IMR-90 (cell line): ENCODE measurements around the gene TNFAIP8. TPM values are rescaled to one million over a fixed set of nuclear protein-coding genes. Genes with fewer than 3 reads are reported as not detected.

Source experiments
- ATAC-seq: fragments of 200-7000 bp; cut with Tn5 transposase; 2 replicates; pipeline ENCODE4 v1.9.1; 2020; ENCODE audit warnings: low read depth, mild to moderate bottlenecking, moderate library complexity
- BruUV-seq: library from RNA; stranded (reverse); fragments of 400-500 nt; replicated peaks from 2 replicates; lab custom pipeline; 2021; lab: Mats Ljungman, UMichigan
- CTCF ChIA-PET: fragments of 300-600 bp; formaldehyde crosslinking; extraction: SDS; loops from one replicate; lab custom pipeline; 2021; ENCODE audit warnings: antibody characterized with exemption; lab: Yijun Ruan, JAX
- POLR2A ChIA-PET: fragments of 300-600 bp; sonication (Branson Sonifier 250); formaldehyde crosslinking; loops from one replicate; lab custom pipeline; 2022; ENCODE audit warnings: antibody characterized with exemption; ENCODE audit not compliant: unreplicated experiment; lab: Charles Lee
- DNase-seq: peaks from one replicate; pipeline ENCODE4 v3.0.0; 2013
- H2AFZ ChIP-seq: replicated peaks from 2 replicates; pipeline ENCODE3; 2013; ENCODE audit warnings: low read length, mild to moderate bottlenecking; ENCODE audit not compliant: poor library complexity
- H2AK5ac ChIP-seq: 2 replicates; pipeline ENCODE4 v1.6.1; 2013; ENCODE audit warnings: low read depth, low read length, inconsistent platforms
- H2AK9ac ChIP-seq: replicated peaks from 2 replicates; pipeline ENCODE3; 2013; ENCODE audit warnings: mild to moderate bottlenecking, low read depth, low read length, moderate library complexity; ENCODE audit not compliant: poor library complexity
- H2BK120ac ChIP-seq: 2 replicates; pipeline ENCODE4 v1.6.1; 2013; ENCODE audit warnings: low read depth, low read length, inconsistent platforms
- H2BK15ac ChIP-seq: 3 replicates; pipeline ENCODE4 v1.6.1; 2013; ENCODE audit warnings: low read depth, low read length, inconsistent platforms
- H2BK20ac ChIP-seq: 2 replicates; pipeline ENCODE4 v1.6.1; 2013; ENCODE audit warnings: low read depth, mild to moderate bottlenecking, inconsistent platforms, low read length, moderate library complexity
- H2BK5ac ChIP-seq: 2 replicates; pipeline ENCODE4 v1.6.1; 2013; ENCODE audit warnings: mild to moderate bottlenecking, low read depth, low read length, inconsistent platforms; ENCODE audit not compliant: poor library complexity, severe bottlenecking
- H3K14ac ChIP-seq: replicated peaks from 2 replicates; pipeline ENCODE4 v1.6.1; 2013; ENCODE audit warnings: low read depth, low read length, inconsistent platforms
- H3K18ac ChIP-seq: 2 replicates; pipeline ENCODE4 v1.6.1; 2013; ENCODE audit warnings: low read depth, low read length, control low read depth
- H3K23ac ChIP-seq: 2 replicates; pipeline ENCODE4 v1.6.1; 2013; ENCODE audit warnings: low read depth, low read length, inconsistent platforms
- H3K27ac ChIP-seq: 2 replicates; pipeline ENCODE4 v1.5.1; 2013; ENCODE audit warnings: mild to moderate bottlenecking, control low read depth, low read length; ENCODE audit not compliant: insufficient read depth
- H3K27me3 ChIP-seq: 2 replicates; pipeline ENCODE4 v1.6.1; 2013; ENCODE audit warnings: low read length; ENCODE audit not compliant: control insufficient read depth, insufficient read depth
- H3K36me3 ChIP-seq: 2 replicates; pipeline ENCODE4 v1.6.1; 2013; ENCODE audit warnings: low read length, mixed read lengths; ENCODE audit not compliant: control insufficient read depth, insufficient read depth
- H3K4ac ChIP-seq: 2 replicates; pipeline ENCODE4 v1.6.1; 2013; ENCODE audit warnings: low read depth, low read length, inconsistent platforms
- H3K4me1 ChIP-seq: 2 replicates; pipeline ENCODE4 v1.6.1; 2013; ENCODE audit warnings: low read length, mixed read lengths; ENCODE audit not compliant: control insufficient read depth, insufficient read depth
- H3K4me2 ChIP-seq: 2 replicates; pipeline ENCODE4 v1.6.1; 2013; ENCODE audit warnings: low read depth, mild to moderate bottlenecking, control low read depth, low read length, moderate library complexity
- H3K4me3 ChIP-seq: 2 replicates; pipeline ENCODE4 v1.5.1; 2013; ENCODE audit warnings: low read depth, mild to moderate bottlenecking, control low read depth, low read length, moderate library complexity; ENCODE audit not compliant: insufficient read depth
- H3K56ac ChIP-seq: 2 replicates; pipeline ENCODE4 v1.6.1; 2013; ENCODE audit warnings: low read length, inconsistent platforms; ENCODE audit not compliant: insufficient read depth; ENCODE audit errors: extremely low read depth
- H3K79me1 ChIP-seq, 2 experiments: 2 replicates each; pipeline ENCODE4 v1.6.1; 2013; ENCODE audit warnings: low read length in 2 of 2, inconsistent platforms in 1 of 2, low read depth in 1 of 2
- H3K9ac ChIP-seq: 2 replicates; pipeline ENCODE4 v1.6.1; 2013; ENCODE audit warnings: low read depth, low read length, control low read depth
- H3K9me1 ChIP-seq: 2 replicates; pipeline ENCODE4 v1.6.1; 2013; ENCODE audit warnings: low read length, inconsistent platforms; ENCODE audit not compliant: insufficient read depth
- H3K9me3 ChIP-seq: 2 replicates; pipeline ENCODE4 v1.6.1; 2013; ENCODE audit warnings: low read length; ENCODE audit not compliant: control insufficient read depth, insufficient read depth
- H4K20me1 ChIP-seq: 2 replicates; pipeline ENCODE4 v1.6.1; 2013; ENCODE audit warnings: low read length, inconsistent platforms; ENCODE audit not compliant: insufficient read depth
- H4K5ac ChIP-seq: 2 replicates; pipeline ENCODE4 v1.6.1; 2013; ENCODE audit warnings: mild to moderate bottlenecking, low read depth, low read length, control low read depth
- H4K8ac ChIP-seq, 2 experiments: 2 replicates each; pipeline ENCODE4 v1.6.1; 2013; ENCODE audit warnings: low read depth in 2 of 2, low read length in 2 of 2, control low read depth in 1 of 2, inconsistent platforms in 1 of 2
- H4K91ac ChIP-seq: 2 replicates; pipeline ENCODE4 v1.6.1; 2013; ENCODE audit warnings: low read depth, low read length, inconsistent platforms; ENCODE audit not compliant: insufficient read depth
- BHLHE40 ChIP-seq: fragments of 150-350 bp; IDR thresholded peaks from 2 replicates; pipeline ENCODE4 v1.6.1; 2016; ENCODE audit warnings: mild to moderate bottlenecking, low read depth, low read length
- CEBPB ChIP-seq: IDR thresholded peaks from 2 replicates; pipeline ENCODE4 v1.6.1; 2012; ENCODE audit warnings: low read depth, low read length, improper control_type of control experiment
- CHD1 ChIP-seq: IDR thresholded peaks from 2 replicates; pipeline ENCODE4 v1.6.1; 2012; ENCODE audit warnings: low read depth, low read length, improper control_type of control experiment
- FOS ChIP-seq: fragments of 150-350 bp; IDR thresholded peaks from 2 replicates; pipeline ENCODE4 v1.6.1; 2016; ENCODE audit warnings: low read depth, low read length
- NFE2L2 ChIP-seq: fragments of 150-350 bp; IDR thresholded peaks from 2 replicates; pipeline ENCODE4 v1.6.1; 2016; ENCODE audit warnings: low read depth, mild to moderate bottlenecking, low read length
- POLR2A ChIP-seq: IDR thresholded peaks from 2 replicates; pipeline ENCODE4 v1.6.1; 2012; ENCODE audit warnings: mild to moderate bottlenecking, low read depth, low read length
- RAD21 ChIP-seq: IDR thresholded peaks from 2 replicates; pipeline ENCODE4 v1.6.1; 2012; ENCODE audit warnings: low read length, improper control_type of control experiment
- RFX5 ChIP-seq: IDR thresholded peaks from 2 replicates; pipeline ENCODE4 v1.8.0; 2012; ENCODE audit warnings: low read depth, mild to moderate bottlenecking, low read length, moderate library complexity
- USF2 ChIP-seq: fragments of 150-350 bp; IDR thresholded peaks from 2 replicates; pipeline ENCODE4 v1.6.1; 2017; ENCODE audit warnings: mild to moderate bottlenecking, antibody characterized with exemption, low read length, low read depth
- WGBS, 2 experiments: methylation state at CpG; one replicate each; pipeline versions ENCODE4 v1.1.5 to v1.1.7; 2013; ENCODE audit warnings: missing lambda C conversion rate in 2 of 2; ENCODE audit not compliant: insufficient read length in 1 of 2; ENCODE audit errors: extremely low coverage in 2 of 2; 5-methylcytosine and 5-hydroxymethylcytosine counted together
- dilution Hi-C: fragments of 300-500 bp; cut with HindIII; formaldehyde crosslinking; loops from one replicate; pipeline ENCODE4 v1.14.3; 2018; ENCODE audit warnings: low sequenced_read_pairs; ENCODE audit not compliant: unreplicated experiment
- in situ Hi-C: fragments of 300-500 bp; cut with MboI; formaldehyde crosslinking; loops from 3 replicates; pipeline ENCODE4 v1.14.3; 2019; ENCODE audit warnings: low sequenced_read_pairs, inconsistent platforms, mixed read lengths
- intact Hi-C: fragments of 100-400 bp; cut with micrococcal nuclease; formaldehyde crosslinking; loops from 2 replicates; pipeline ENCODE4 v1.10.0; 2022
- polyA plus RNA-seq, 3 experiments: library from polyadenylated mRNA; depleted of rRNA; stranded (reverse); fragments of >200 nt; gene quantifications; 2 replicates each; pipeline ENCODE4 v1.2.3, GENCODE V29; 2012; ENCODE audit warnings: low replicate concordance in 1 of 3
- total RNA-seq: library from RNA; depleted of rRNA; stranded (reverse); fragments of >200 nt; gene quantifications from 2 replicates; pipeline ENCODE4 v1.2.3, GENCODE V29; 2012

TNFAIP8 gene
- total and polyA plus RNA-seq, 2 of the 4 experiments (the other 2 are of a cell fraction): 20.3 to 29.9 TPM

- CTCF ChIA-PET: no interaction called here
- no peak overlapping the region for H3K9ac ChIP-seq
- H4K91ac ChIP-seq: no peak overlapping the region
- no peaks in the 10 kb centered on the region for H3K9me3 ChIP-seq
- H3K36me3 ChIP-seq: no peaks in the 10 kb centered on the region
- H2BK5ac ChIP-seq: no peak overlapping the region
- H3K4ac ChIP-seq: no peak overlapping the region
- peaks cover 7% of the 10 kb centered on the region for H3K9me1 ChIP-seq
- H3K27ac ChIP-seq: no peak overlapping the region
- peaks cover 9 to 25% of the 10 kb centered on the region in 2 experiments; a peak in 3 of 4 replicates for H3K79me1 ChIP-seq
- no peak overlapping the region for H3K23ac ChIP-seq
- H2AK9ac ChIP-seq: no peak overlapping the region
- no peak overlapping the region for H2AK5ac ChIP-seq
- no peak overlapping the region for H3K4me3 ChIP-seq
- TF ChIP-seq BHLHE40: no peak
- TF ChIP-seq POLR2A: no peak
- no peak for TF ChIP-seq CHD1
- TF ChIP-seq RFX5: no peak
- TF ChIP-seq CEBPB: no peak
- TF ChIP-seq RAD21: no peak
- no peak for TF ChIP-seq FOS
- no peak for TF ChIP-seq NFE2L2
- no peak for TF ChIP-seq USF2
- no peak overlapping the region for H2BK20ac ChIP-seq
- H3K18ac ChIP-seq: peak overlapping the region; percentile 59; the same call in 1 of the 2 replicates
- H3K4me1 ChIP-seq: peaks cover 24% of the 10 kb centered on the region
- dilution Hi-C loops: no loop called here
- H2BK120ac ChIP-seq: no peak overlapping the region
- no peak overlapping the region for H3K56ac ChIP-seq
- no peak overlapping the region for H2AFZ ChIP-seq
- DNase-seq: no peak
- in situ Hi-C loops: no loop called here
- no peak overlapping the region for H3K14ac ChIP-seq
- POLR2A ChIA-PET: no interaction called here
- intact Hi-C loops: no loop called here
- no peak overlapping the region for H4K5ac ChIP-seq
- no peak overlapping the region for H3K4me2 ChIP-seq
- ATAC-seq: no peak
- H2BK15ac ChIP-seq: no peak overlapping the region
- no peak overlapping the region for H4K8ac ChIP-seq
- no peaks in the 10 kb centered on the region for H3K27me3 ChIP-seq
- H4K20me1 ChIP-seq: no peaks in the 10 kb centered on the region
- no TSS peak for BruUV-seq
- no CpG with 5 or more reads among the region's 1 CpG for WGBS, 2 experiments
Measured at GRCh38 chr5:119383008-119383407, 27.2 kb downstream of the TNFAIP8 start.
